Measurements from ENCODE around the gene MAP4K2. TPM values are rescaled to one million over a fixed set of nuclear protein-coding genes. Genes with fewer than 3 reads are reported as not detected.

Gene MAP4K2
- total and polyA plus RNA-seq, 4 donors = 15.0 to 41.8 (median 23.8) TPM

DNA sequence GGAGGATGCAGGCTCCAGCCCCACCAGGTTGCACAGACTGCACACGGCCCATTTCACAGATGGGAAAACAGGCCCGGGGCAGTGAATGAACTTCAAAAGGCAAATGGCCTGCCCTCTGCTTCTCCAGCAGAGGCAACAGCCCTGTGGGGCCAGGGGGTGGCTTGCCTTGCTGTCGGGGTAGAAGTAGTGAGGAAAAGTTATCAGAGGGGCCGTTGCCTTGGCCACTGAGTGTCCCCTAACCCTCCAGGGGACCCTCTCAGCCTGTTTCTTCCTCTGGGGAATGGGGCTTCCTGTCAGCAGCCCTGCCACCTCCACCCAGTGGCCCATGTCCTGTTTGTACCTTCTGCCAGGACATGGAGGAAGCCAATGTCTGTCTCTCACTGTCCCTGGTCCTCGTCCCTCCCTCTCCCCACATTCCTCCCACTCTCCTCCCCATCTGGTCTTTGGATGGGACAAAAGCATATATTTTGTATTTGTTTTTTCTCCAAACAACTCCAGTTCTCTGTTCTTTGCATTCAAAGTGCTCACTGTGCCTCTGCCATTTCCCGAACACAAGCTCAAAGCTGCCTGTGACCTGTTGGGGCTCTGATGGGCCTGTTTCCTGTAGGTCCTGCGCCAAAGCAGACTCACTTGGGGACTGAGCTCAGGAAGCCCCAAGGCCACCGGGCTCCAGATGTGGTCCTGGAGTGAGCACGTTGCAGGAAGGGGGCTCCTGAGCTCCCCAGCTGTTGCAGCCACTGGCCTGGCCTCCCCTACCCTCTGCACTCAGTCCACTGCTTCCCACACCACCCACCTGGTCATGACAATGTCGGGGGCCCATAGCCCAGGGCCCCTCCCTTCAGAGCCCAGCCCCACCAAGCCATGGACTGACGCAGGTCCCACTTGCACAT is 9.5 kb downstream of the MAP4K2 start:
- peaks cover 0 to 38% (median 13%) of the 10 kb centered on the region in 4 donors for H3K36me3 ChIP-seq (ENCODE audit: control insufficient read depth in 4 of 4, insufficient read depth in 4 of 4, low read length in 4 of 4)
- H3K4me3 ChIP-seq = no peak overlapping the region
- peaks cover 0 to 4% (median 0%) of the 10 kb centered on the region in 5 donors for H3K4me1 ChIP-seq (ENCODE audit: control insufficient read depth in 5 of 5, insufficient read depth in 5 of 5, low read length in 5 of 5)
- H3K9me3 ChIP-seq (ENCODE audit: control insufficient read depth in 4 of 4, insufficient read depth in 3 of 4, low read length in 3 of 4) = no peaks in the 10 kb centered on the region
- WGBS, 2 donors = 48 to 62% methylated on average over 11 of the region's 11 CpGs
- no peak for ATAC-seq (ENCODE audit: insufficient read depth, low FRiP score)
- H3K27ac ChIP-seq (ENCODE audit: low read depth in 1 of 2, low read length in 1 of 2) = peak overlapping the region in 1 of 2 donors; percentile 68
- H3K27me3 ChIP-seq (ENCODE audit: control insufficient read depth in 3 of 3, insufficient read depth in 3 of 3, low read length in 2 of 3) = no peaks in the 10 kb centered on the region
- TF ChIP-seq, protein P1, sequence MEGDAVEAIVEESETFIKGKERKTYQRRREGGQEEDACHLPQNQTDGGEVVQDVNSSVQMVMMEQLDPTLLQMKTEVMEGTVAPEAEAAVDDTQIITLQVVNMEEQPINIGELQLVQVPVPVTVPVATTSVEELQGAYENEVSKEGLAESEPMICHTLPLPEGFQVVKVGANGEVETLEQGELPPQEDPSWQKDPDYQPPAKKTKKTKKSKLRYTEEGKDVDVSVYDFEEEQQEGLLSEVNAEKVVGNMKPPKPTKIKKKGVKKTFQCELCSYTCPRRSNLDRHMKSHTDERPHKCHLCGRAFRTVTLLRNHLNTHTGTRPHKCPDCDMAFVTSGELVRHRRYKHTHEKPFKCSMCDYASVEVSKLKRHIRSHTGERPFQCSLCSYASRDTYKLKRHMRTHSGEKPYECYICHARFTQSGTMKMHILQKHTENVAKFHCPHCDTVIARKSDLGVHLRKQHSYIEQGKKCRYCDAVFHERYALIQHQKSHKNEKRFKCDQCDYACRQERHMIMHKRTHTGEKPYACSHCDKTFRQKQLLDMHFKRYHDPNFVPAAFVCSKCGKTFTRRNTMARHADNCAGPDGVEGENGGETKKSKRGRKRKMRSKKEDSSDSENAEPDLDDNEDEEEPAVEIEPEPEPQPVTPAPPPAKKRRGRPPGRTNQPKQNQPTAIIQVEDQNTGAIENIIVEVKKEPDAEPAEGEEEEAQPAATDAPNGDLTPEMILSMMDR (IDR thresholded peaks at IDR 0.05; ENCODE audit: control extremely low read depth, extremely low read depth) = no peak
- DNase-seq = peak in 2 of 3 donors; percentile 38 to 45
- H3K9ac ChIP-seq (ENCODE audit: insufficient read depth in 1 of 2, low read length in 2 of 2) = no peak overlapping the region

DNA sequence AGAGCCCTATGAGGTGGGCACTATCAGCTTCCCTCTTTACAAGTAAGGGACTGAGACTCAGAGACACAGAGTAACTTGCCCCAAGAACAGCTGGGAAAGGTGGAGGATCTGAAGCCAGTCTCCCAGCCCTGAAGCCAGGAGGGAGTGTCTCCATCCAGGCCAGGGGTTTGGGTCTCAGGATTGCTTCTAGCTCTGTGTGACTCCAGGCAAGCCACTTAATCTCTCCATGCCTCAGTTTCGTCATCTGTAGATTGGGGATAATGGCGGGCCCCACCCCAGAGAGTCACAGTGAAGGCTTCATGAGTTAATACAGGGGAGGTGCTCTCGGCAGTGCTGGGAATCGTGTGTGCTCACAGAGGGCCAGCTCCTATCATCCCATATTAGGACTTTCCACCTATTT is 10.5 kb downstream of the MAP4K2 start:
- ATAC-seq (ENCODE audit: insufficient read depth, low FRiP score) = no peak
- Histone ChIP-seq H3K27ac (ENCODE audit: low read depth in 1 of 2, low read length in 1 of 2) (no peak overlapping the region), H3K9ac (ENCODE audit: insufficient read depth in 1 of 2, low read length in 2 of 2) (no peak overlapping the region), H3K36me3 (ENCODE audit: control insufficient read depth in 4 of 4, insufficient read depth in 4 of 4, low read length in 4 of 4) (peaks cover 0 to 38% (median 14%) of the 10 kb centered on the region in 4 donors), H3K4me3 (no peak overlapping the region), H3K9me3 (ENCODE audit: control insufficient read depth in 4 of 4, insufficient read depth in 3 of 4, low read length in 3 of 4) (no peaks in the 10 kb centered on the region), H3K4me1 (ENCODE audit: control insufficient read depth in 5 of 5, insufficient read depth in 5 of 5, low read length in 5 of 5) (peaks cover 0 to 4% (median 0%) of the 10 kb centered on the region in 5 donors), H3K27me3 (ENCODE audit: control insufficient read depth in 3 of 3, insufficient read depth in 3 of 3, low read length in 2 of 3) (no peaks in the 10 kb centered on the region)
- no peak for DNase-seq
- 94 to 97% methylated on average over 4 of the region's 4 CpGs for WGBS, 2 donors
- TF ChIP-seq, protein P1 (IDR thresholded peaks at IDR 0.05; ENCODE audit: control extremely low read depth, extremely low read depth) = no peak

DNA sequence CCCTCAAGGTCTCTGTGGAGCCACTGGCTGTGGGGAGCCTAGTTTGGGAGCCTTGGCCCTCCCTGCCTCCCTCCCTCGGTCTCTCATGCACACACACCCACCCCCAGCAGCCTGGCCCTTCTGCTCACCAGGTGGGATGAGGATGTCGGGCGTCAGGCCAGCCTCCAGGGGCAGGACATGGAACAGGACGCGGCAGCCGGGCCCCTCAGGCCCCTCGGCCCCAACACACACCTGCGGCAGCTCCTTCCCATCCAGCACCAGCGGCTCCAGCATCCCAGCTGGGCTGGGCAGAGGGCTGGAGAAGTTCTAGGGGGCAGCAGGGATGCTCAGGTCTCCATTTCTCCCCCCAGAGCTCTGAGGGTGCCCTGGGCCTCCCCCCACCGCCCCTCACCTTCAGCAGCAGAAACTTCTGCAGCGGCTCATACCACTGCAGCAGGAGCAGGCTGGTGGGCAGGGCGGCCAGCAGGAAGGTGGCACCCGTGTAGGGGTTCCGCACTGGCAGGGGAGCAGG is 11.2 kb downstream of the MAP4K2 start:
- Histone ChIP-seq H3K27me3 (ENCODE audit: control insufficient read depth in 3 of 3, insufficient read depth in 3 of 3, low read length in 2 of 3) (no peaks in the 10 kb centered on the region), H3K9ac (ENCODE audit: insufficient read depth in 1 of 2, low read length in 2 of 2) (no peak overlapping the region), H3K4me3 (no peak overlapping the region), H3K27ac (ENCODE audit: low read depth in 1 of 2, low read length in 1 of 2) (no peak overlapping the region), H3K36me3 (ENCODE audit: control insufficient read depth in 4 of 4, insufficient read depth in 4 of 4, low read length in 4 of 4) (peaks cover 0 to 33% (median 12%) of the 10 kb centered on the region in 4 donors), H3K9me3 (ENCODE audit: control insufficient read depth in 4 of 4, insufficient read depth in 3 of 4, low read length in 3 of 4) (no peaks in the 10 kb centered on the region), H3K4me1 (ENCODE audit: control insufficient read depth in 5 of 5, insufficient read depth in 5 of 5, low read length in 5 of 5) (peaks cover 0 to 4% (median 0%) of the 10 kb centered on the region in 5 donors)
- TF ChIP-seq, protein P1 (IDR thresholded peaks at IDR 0.05; ENCODE audit: control extremely low read depth, extremely low read depth) = no peak
- ATAC-seq (ENCODE audit: insufficient read depth, low FRiP score) = no peak
- 91 to 95% methylated on average over 13 to 14 of the region's 14 CpGs for WGBS, 2 donors
- no peak for DNase-seq

Measured in lung (tissue), 12 donors.